ENCODE results near the gene CNEP1R1. TPM values are rescaled to one million over a fixed set of nuclear protein-coding genes. Genes with fewer than 3 reads are reported as not detected.

Gene CNEP1R1
- total RNA-seq, 2 experiments from 2014 or later: 36.6 to 46.3 TPM

DNA sequence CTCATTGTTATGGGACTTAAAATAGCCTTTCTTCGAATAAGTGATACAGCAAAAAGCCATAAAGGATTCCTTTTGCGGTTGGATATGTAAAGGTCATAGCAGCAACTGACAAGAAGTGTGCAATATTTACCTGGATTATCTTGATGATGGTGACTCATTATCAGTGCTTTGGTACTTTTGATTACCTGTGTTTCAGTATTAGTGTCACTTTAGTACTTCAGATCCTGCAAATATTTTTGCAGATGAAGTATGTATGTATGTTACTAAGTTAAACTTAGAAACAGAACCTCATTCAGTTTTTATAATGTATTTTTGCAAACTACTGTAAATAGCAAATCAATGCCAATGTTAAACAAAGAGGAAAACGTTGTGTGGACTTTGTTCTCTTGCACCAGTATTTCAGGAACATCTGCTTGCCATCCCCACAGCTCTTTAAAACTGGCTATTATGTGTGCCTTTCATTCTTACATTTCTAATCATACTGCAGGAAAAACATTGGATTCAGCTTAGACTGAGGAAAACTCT, 10.5 kb downstream of the CNEP1R1 start:
- H3K9me3 ChIP-seq (ENCODE audit: control insufficient read depth in 1 of 2, insufficient read depth in 1 of 2, low read length in 2 of 2): no peaks in the 10 kb centered on the region
- ChIA-PET CTCF (interaction anchor here (2.3 to 2.5 kb wide), 2 partner anchors 11 kb away, joined by 9 to 13 read pairs; partner anchors contain the start of gene CNEP1R1), POLR2A (interaction anchor here (1.3 kb wide), 1 partner anchor 10 kb away, joined by 4 read pairs; the partner anchor contains the start of gene CNEP1R1)
- Mint-ChIP-seq H3K27ac (no peak overlapping the region), H3K36me3 (ENCODE audit: low read depth) (peaks cover 63% of the 10 kb centered on the region), H3K27me3 (no peaks in the 10 kb centered on the region), H3K4me1 (ENCODE audit: low read depth) (peaks cover 4% of the 10 kb centered on the region), H3K9me3 (no peaks in the 10 kb centered on the region), H3K4me3 (no peak overlapping the region)
- ATAC-seq (ENCODE audit: poor library complexity) (no peak), DNase-seq (no peak)
- no peak overlapping the region for H3K27ac ChIP-seq (ENCODE audit: low read depth in 1 of 2, low read length in 2 of 2)
- H3K27me3 ChIP-seq (ENCODE audit: control insufficient read depth in 1 of 2, insufficient read depth in 2 of 2, low read length in 2 of 2): no peaks in the 10 kb centered on the region
- no peaks in the 10 kb centered on the region for H3K4me1 ChIP-seq (ENCODE audit: insufficient read depth, low read length)
- H3K36me3 ChIP-seq (ENCODE audit: insufficient read depth, low read length): peaks cover 32% of the 10 kb centered on the region
- H3K4me3 ChIP-seq (ENCODE audit: low read length): no peak overlapping the region
- intact Hi-C loops (cut with DNase I, micrococcal nuclease): no loop called here
- no peak for TF ChIP-seq CTCF (IDR thresholded peaks at IDR 0.05)

DNA sequence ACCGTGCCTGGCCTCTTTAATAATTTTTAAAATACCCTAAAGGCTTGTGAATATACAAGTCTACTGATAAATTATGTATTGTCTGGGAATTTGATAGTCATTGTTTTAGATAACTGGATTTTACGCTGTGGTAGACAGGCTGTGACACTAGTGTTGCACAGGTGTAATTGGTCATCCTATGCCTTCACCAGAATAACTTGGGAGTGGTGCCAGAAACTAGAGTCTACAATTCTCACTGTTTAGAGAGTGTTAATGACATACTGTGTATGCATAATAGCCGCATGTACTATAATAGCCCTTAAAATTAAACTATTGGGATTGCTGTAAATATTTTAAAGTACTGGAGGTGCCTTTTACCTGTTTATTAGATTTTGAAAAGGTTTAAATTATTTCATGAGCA, 11.4 kb downstream of the CNEP1R1 start:
- Histone ChIP-seq H3K27ac (ENCODE audit: low read depth in 1 of 2, low read length in 2 of 2) (no peak overlapping the region), H3K9me3 (ENCODE audit: control insufficient read depth in 1 of 2, insufficient read depth in 1 of 2, low read length in 2 of 2) (no peaks in the 10 kb centered on the region), H3K4me3 (ENCODE audit: low read length) (no peak overlapping the region), H3K27me3 (ENCODE audit: control insufficient read depth in 1 of 2, insufficient read depth in 2 of 2, low read length in 2 of 2) (no peaks in the 10 kb centered on the region), H3K36me3 (ENCODE audit: insufficient read depth, low read length) (peaks cover 24% of the 10 kb centered on the region), H3K4me1 (ENCODE audit: insufficient read depth, low read length) (no peaks in the 10 kb centered on the region)
- DNase-seq (no peak), ATAC-seq (ENCODE audit: poor library complexity) (no peak)
- intact Hi-C loops (cut with DNase I, micrococcal nuclease): no loop called here
- no peak for TF ChIP-seq CTCF (IDR thresholded peaks at IDR 0.05)
- peaks cover 54% of the 10 kb centered on the region for H3K36me3 Mint-ChIP-seq (ENCODE audit: low read depth)
- CTCF ChIA-PET: interaction anchor here (2.3 kb wide), 1 partner anchor 12 kb away, joined by 13 read pairs; the partner anchor contains the start of gene CNEP1R1
- peaks cover 4% of the 10 kb centered on the region for H3K4me1 Mint-ChIP-seq (ENCODE audit: low read depth)
- no peaks in the 10 kb centered on the region for H3K9me3 Mint-ChIP-seq
- H3K27me3 Mint-ChIP-seq: no peaks in the 10 kb centered on the region
- H3K4me3 Mint-ChIP-seq: no peak overlapping the region
- POLR2A ChIA-PET: interaction anchor here (1.0 kb wide), 1 partner anchor 11 kb away, joined by 4 read pairs; the partner anchor contains the start of gene CNEP1R1
- H3K27ac Mint-ChIP-seq: no peak overlapping the region

DNA sequence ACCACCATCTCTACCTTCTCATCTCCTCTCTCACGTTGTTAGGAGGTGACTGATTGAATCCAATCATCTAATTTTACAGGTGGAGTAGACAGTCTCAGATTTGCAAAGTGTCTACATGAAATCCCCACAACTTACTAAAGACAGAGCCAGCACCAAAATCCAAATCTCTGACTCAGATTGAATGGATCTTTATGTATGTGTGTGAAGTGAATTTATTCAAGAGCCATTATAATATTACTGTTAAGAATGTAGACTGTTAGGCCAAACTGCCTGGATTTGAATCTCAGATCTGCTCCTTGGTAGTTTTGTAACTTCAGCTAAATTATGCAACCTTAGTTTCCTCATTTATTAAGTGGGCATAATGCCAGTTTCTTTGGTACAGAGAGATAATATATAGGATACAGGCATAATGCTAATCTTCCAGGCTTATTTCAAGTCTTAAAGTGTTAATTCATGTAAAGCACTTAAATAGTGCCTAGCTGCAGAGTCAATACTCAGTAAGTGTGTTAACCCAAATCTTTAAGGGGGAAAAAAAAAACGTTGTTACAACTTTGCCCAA, 12.7 kb downstream of the CNEP1R1 start:
- Mint-ChIP-seq H3K36me3 (ENCODE audit: low read depth) (peaks cover 41% of the 10 kb centered on the region), H3K27ac (no peak overlapping the region), H3K9me3 (no peaks in the 10 kb centered on the region), H3K27me3 (no peaks in the 10 kb centered on the region), H3K4me3 (no peak overlapping the region), H3K4me1 (ENCODE audit: low read depth) (peaks cover 4% of the 10 kb centered on the region)
- ChIA-PET POLR2A (no interaction called here), CTCF (interaction anchor here (1.0 to 2.3 kb wide), 2 partner anchors 8 to 13 kb away, joined by 3 to 13 read pairs; partner anchors contain the start of gene CNEP1R1)
- no peak for ATAC-seq (ENCODE audit: poor library complexity)
- DNase-seq: peak in 1 of 14 experiments; percentile 11
- Histone ChIP-seq H3K36me3 (ENCODE audit: insufficient read depth, low read length) (peaks cover 15% of the 10 kb centered on the region), H3K4me3 (ENCODE audit: low read length) (no peak overlapping the region), H3K9me3 (ENCODE audit: control insufficient read depth in 1 of 2, insufficient read depth in 1 of 2, low read length in 2 of 2) (no peaks in the 10 kb centered on the region), H3K4me1 (ENCODE audit: insufficient read depth, low read length) (no peaks in the 10 kb centered on the region), H3K27me3 (ENCODE audit: control insufficient read depth in 1 of 2, insufficient read depth in 2 of 2, low read length in 2 of 2) (no peaks in the 10 kb centered on the region), H3K27ac (ENCODE audit: low read depth in 1 of 2, low read length in 2 of 2) (no peak overlapping the region)
- no peak for TF ChIP-seq CTCF (IDR thresholded peaks at IDR 0.05)
- intact Hi-C loops (cut with DNase I, micrococcal nuclease): no loop called here

Data from CD4-positive, alpha-beta T cell (primary cell).